H9 (cell line): Measurements from ENCODE around the gene SCIN. TPM values are rescaled to one million over a fixed set of nuclear protein-coding genes. Genes with fewer than 3 reads are reported as not detected.
"Not testable (repeated sequence)": the region's sequence is repeated elsewhere in the genome, so short reads cannot be mapped to it uniquely, and the experiment has no call there.

Experiments used
- DNase-seq: peaks from one replicate; pipeline ENCODE4 v3.0.0-alpha.2; 2017
- H2AFZ ChIP-seq: one replicate; pipeline ENCODE4 v1.6.1; 2013; ENCODE audit warnings: mild to moderate bottlenecking, low read length, control low read depth, moderate library complexity
- H2AK5ac ChIP-seq: 2 replicates; pipeline ENCODE4 v1.6.1; 2013; ENCODE audit warnings: low read length, control low read depth, mixed read lengths; ENCODE audit not compliant: insufficient read length
- H2BK120ac ChIP-seq: one replicate; pipeline ENCODE4 v1.6.1; 2013; ENCODE audit warnings: low read depth, mild to moderate bottlenecking, low read length, control low read depth, inconsistent platforms; ENCODE audit not compliant: poor library complexity, severe bottlenecking
- H2BK12ac ChIP-seq: 2 replicates; pipeline ENCODE4 v1.6.1; 2013; ENCODE audit warnings: low read length, control low read depth, mixed read lengths, low read depth; ENCODE audit not compliant: insufficient read length
- H2BK15ac ChIP-seq: 2 replicates; pipeline ENCODE4 v1.6.1; 2013; ENCODE audit warnings: low read depth, low read length, control low read depth
- H2BK20ac ChIP-seq: one replicate; pipeline ENCODE4 v1.6.1; 2013; ENCODE audit warnings: low read depth, mild to moderate bottlenecking, low read length, control low read depth, inconsistent platforms; ENCODE audit not compliant: poor library complexity, severe bottlenecking
- H2BK5ac ChIP-seq: 2 replicates; pipeline ENCODE4 v1.6.1; 2013; ENCODE audit warnings: low read length, control low read depth, mixed read lengths; ENCODE audit not compliant: insufficient read length
- H3K14ac ChIP-seq: 2 replicates; pipeline ENCODE4 v1.6.1; 2013; ENCODE audit warnings: low read length, control low read depth; ENCODE audit not compliant: insufficient read depth
- H3K18ac ChIP-seq: 2 replicates; pipeline ENCODE4 v1.6.1; 2013; ENCODE audit warnings: low read depth, mild to moderate bottlenecking, mixed read lengths, low read length, control low read depth; ENCODE audit not compliant: insufficient read length
- H3K23ac ChIP-seq: 2 replicates; pipeline ENCODE4 v1.6.1; 2013; ENCODE audit warnings: low read length, control low read depth, mixed read lengths, low read depth; ENCODE audit not compliant: insufficient read length
- H3K23me2 ChIP-seq: 2 replicates; pipeline ENCODE4 v1.6.1; 2013; ENCODE audit warnings: low read depth, mild to moderate bottlenecking, mixed read lengths, low read length, control low read depth; ENCODE audit not compliant: insufficient read length, poor library complexity, severe bottlenecking
- H3K27ac ChIP-seq: 2 replicates; pipeline ENCODE4 v1.5.1; 2013; ENCODE audit warnings: low read length, control low read depth, mixed read lengths, low read depth; ENCODE audit not compliant: insufficient read length
- H3K27me3 ChIP-seq: 2 replicates; pipeline ENCODE4 v1.6.1; 2013; ENCODE audit warnings: low read length, control low read depth, inconsistent platforms; ENCODE audit not compliant: insufficient read depth
- H3K4ac ChIP-seq: 2 replicates; pipeline ENCODE4 v1.6.1; 2013; ENCODE audit warnings: low read depth, mild to moderate bottlenecking, control low read depth, inconsistent platforms, low read length, moderate library complexity
- H3K4me1 ChIP-seq: 2 replicates; pipeline ENCODE4 v1.6.1; 2013; ENCODE audit warnings: low read length, control low read depth, inconsistent platforms; ENCODE audit not compliant: insufficient read depth
- H3K4me2 ChIP-seq: 2 replicates; pipeline ENCODE4 v1.6.1; 2013; ENCODE audit warnings: low read length, control low read depth, mixed read lengths; ENCODE audit not compliant: insufficient read length, insufficient read depth
- H3K56ac ChIP-seq: 2 replicates; pipeline ENCODE4 v1.6.1; 2013; ENCODE audit warnings: low read depth, mild to moderate bottlenecking, mixed read lengths, low read length, control low read depth; ENCODE audit not compliant: insufficient read length
- H3K79me1 ChIP-seq: 2 replicates; pipeline ENCODE4 v1.6.1; 2013; ENCODE audit warnings: low read depth, mild to moderate bottlenecking, moderate library complexity, low read length, control low read depth, inconsistent platforms; ENCODE audit not compliant: insufficient read depth, poor library complexity, severe bottlenecking
- H3K79me2 ChIP-seq: 2 replicates; pipeline ENCODE4 v1.6.1; 2013; ENCODE audit warnings: low read length, control low read depth, inconsistent platforms; ENCODE audit not compliant: insufficient read depth
- H3K9ac ChIP-seq: 2 replicates; pipeline ENCODE4 v1.6.1; 2013; ENCODE audit warnings: low read length, control low read depth, mixed read lengths; ENCODE audit not compliant: insufficient read length; ENCODE audit errors: extremely low read depth
- H3K9me3 ChIP-seq: one replicate; pipeline ENCODE4 v1.6.1; 2013; ENCODE audit warnings: low read depth, low read length, inconsistent platforms; ENCODE audit not compliant: control insufficient read depth
- H3T11ph ChIP-seq: one replicate; pipeline ENCODE4 v1.6.1; 2013; ENCODE audit warnings: mild to moderate bottlenecking, low read length, control low read depth, inconsistent platforms
- H4K20me1 ChIP-seq: one replicate; pipeline ENCODE4 v1.6.1; 2013; ENCODE audit not compliant: control insufficient read depth, insufficient read length, insufficient read depth
- H4K5ac ChIP-seq: 2 replicates; pipeline ENCODE4 v1.6.1; 2013; ENCODE audit warnings: low read depth, mild to moderate bottlenecking, mixed read lengths, low read length, control low read depth; ENCODE audit not compliant: insufficient read length
- H4K8ac ChIP-seq: replicated peaks from 2 replicates; pipeline ENCODE4 v1.6.1; 2013; ENCODE audit warnings: low read length, control low read depth, mixed read lengths, low read depth; ENCODE audit not compliant: insufficient read length
- H4K91ac ChIP-seq: 2 replicates; pipeline ENCODE4 v1.6.1; 2013; ENCODE audit warnings: low read depth, mild to moderate bottlenecking, moderate library complexity, mixed read lengths, low read length, control low read depth; ENCODE audit not compliant: insufficient read length
- H3K27ac Mint-ChIP-seq, 3 experiments: 2 replicates in 2 of 3; 3 replicates in 1 of 3; pipeline ENCODE4 v1.8.0; 2020 to 2021; ENCODE audit warnings: mixed read lengths in 3 of 3, mild to moderate bottlenecking in 1 of 3, moderate library complexity in 1 of 3
- H3K27me3 Mint-ChIP-seq: 2 replicates; pipeline ENCODE4 v1.8.0; 2021; ENCODE audit warnings: low read depth, mild to moderate bottlenecking, moderate library complexity, mixed read lengths
- H3K36me3 Mint-ChIP-seq, 3 experiments: 2 replicates in 2 of 3; 3 replicates in 1 of 3; pipeline ENCODE4 v1.8.0; 2020 to 2021; ENCODE audit warnings: low read depth in 3 of 3, mixed read lengths in 3 of 3; ENCODE audit not compliant: insufficient read depth in 1 of 3
- H3K4me1 Mint-ChIP-seq, 2 experiments: 2 replicates each; pipeline ENCODE4 v1.8.0; 2020; ENCODE audit warnings: mixed read lengths in 2 of 2
- H3K4me3 Mint-ChIP-seq, 2 experiments: 2 replicates in 1 of 2; 3 replicates in 1 of 2; pipeline ENCODE4 v1.8.0; 2020 to 2021; ENCODE audit warnings: mild to moderate bottlenecking in 2 of 2, mixed read lengths in 2 of 2, moderate library complexity in 1 of 2
- H3K9me3 Mint-ChIP-seq, 2 experiments: 2 replicates in 1 of 2; 3 replicates in 1 of 2; pipeline ENCODE4 v1.8.0; 2020; ENCODE audit warnings: mild to moderate bottlenecking in 2 of 2, mixed read lengths in 2 of 2, moderate library complexity in 1 of 2
- WGBS: extraction: QIAGEN DNeasy Blood & Tissue Kit; methylation state at CpG from one replicate; pipeline ENCODE4 v1.1.7; 2013; ENCODE audit warnings: missing lambda C conversion rate, low lambda C conversion rate, mixed read lengths; ENCODE audit not compliant: insufficient read length; ENCODE audit errors: extremely low coverage; 5-methylcytosine and 5-hydroxymethylcytosine counted together
- total RNA-seq: library from RNA; stranded (reverse); gene quantifications from 2 replicates; pipeline ENCODE4 v1.2.1, GENCODE V29; 2021

SCIN gene
- total RNA-seq, 1 experiment from 2014 or later = 0.44 TPM

GRCh38 chr7:12556139-12556792 lies 14.3 kb upstream of the SCIN start:
- H2BK5ac ChIP-seq, H2AK5ac ChIP-seq, H3K4me3 Mint-ChIP-seq, H2BK12ac ChIP-seq, DNase-seq, H3K27ac ChIP-seq, H4K5ac ChIP-seq, H3K9ac ChIP-seq, H2AFZ ChIP-seq, H3K23me2 ChIP-seq, H3K79me2 ChIP-seq, H3K14ac ChIP-seq, H4K20me1 ChIP-seq, H2BK120ac ChIP-seq, H3K27ac Mint-ChIP-seq, H4K8ac ChIP-seq, H3K36me3 Mint-ChIP-seq, H3K27me3 Mint-ChIP-seq, H2BK15ac ChIP-seq, H3K23ac ChIP-seq, H2BK20ac ChIP-seq, H3K4me1 ChIP-seq, H3K9me3 Mint-ChIP-seq, H3K4me2 ChIP-seq, H3K27me3 ChIP-seq, H4K91ac ChIP-seq, H3K9me3 ChIP-seq, H3K18ac ChIP-seq, H3K56ac ChIP-seq, H3K4ac ChIP-seq, H3K79me1 ChIP-seq: not testable (repeated sequence)
- H3K4me1 Mint-ChIP-seq = peaks cover 9 to 11% of the 10 kb centered on the region in 2 experiments
- peak overlapping the region; percentile 80 for H3T11ph ChIP-seq
- no CpG with 5 or more reads among the region's 60 CpGs for WGBS
